CD4-positive, alpha-beta T cell (primary cell): ENCODE data around the gene PPP1R3F. TPM values are rescaled to one million over a fixed set of nuclear protein-coding genes. Genes with fewer than 3 reads are reported as not detected.

ENCODE experiments used
- ATAC-seq: fragments of 200-7000 bp; cut with Tn5 transposase; one replicate; pipeline ENCODE4 v1.10.0; 2022; ENCODE audit warnings: mild to moderate bottlenecking; ENCODE audit not compliant: poor library complexity
- CTCF ChIA-PET: fragments of 350-600 bp; sonication (Branson Sonifier 250); formaldehyde crosslinking; loops from one replicate; lab custom pipeline; 2021; ENCODE audit warnings: antibody characterized with exemption, inconsistent platforms; lab: Charles Lee
- POLR2A ChIA-PET: fragments of 350-600 bp; sonication (Branson Sonifier 250); formaldehyde crosslinking; loops from one replicate; lab custom pipeline; 2021; ENCODE audit warnings: antibody characterized with exemption, inconsistent platforms; lab: Charles Lee
- DNase-seq, 14 experiments: peaks; one replicate each; pipeline ENCODE4 v3.0.0-alpha.2; 2013 to 2020; ENCODE audit warnings: mixed read lengths in 2 of 14
- H3K27ac ChIP-seq, 2 donors: one replicate each; pipeline versions ENCODE4 v1.5.1 to v1.7.0; 2013; ENCODE audit warnings: low read length in 2 of 2, low read depth in 1 of 2, mild to moderate bottlenecking in 1 of 2
- H3K27me3 ChIP-seq, 2 experiments: 1 replicate in 1 of 2; 2 replicates in 1 of 2; pipeline versions ENCODE4 v1.6.1 to v1.7.0; 2013; ENCODE audit warnings: low read length in 2 of 2, control low read depth in 1 of 2, mild to moderate bottlenecking in 1 of 2, moderate library complexity in 1 of 2; ENCODE audit not compliant: insufficient read depth in 2 of 2, control insufficient read depth in 1 of 2
- H3K36me3 ChIP-seq: one replicate; pipeline ENCODE4 v1.6.1; 2013; ENCODE audit warnings: low read length, control low read depth; ENCODE audit not compliant: insufficient read depth
- H3K4me1 ChIP-seq: one replicate; pipeline ENCODE4 v1.6.1; 2013; ENCODE audit warnings: low read length, control low read depth; ENCODE audit not compliant: insufficient read depth
- H3K4me3 ChIP-seq: one replicate; pipeline ENCODE4 v1.5.1; 2013; ENCODE audit warnings: mild to moderate bottlenecking, low read length, moderate library complexity
- H3K9me3 ChIP-seq, 2 experiments: 1 replicate in 1 of 2; 2 replicates in 1 of 2; pipeline versions ENCODE4 v1.6.1 to v1.7.0; 2013; ENCODE audit warnings: low read length in 2 of 2, mild to moderate bottlenecking in 2 of 2, control low read depth in 1 of 2, moderate library complexity in 1 of 2; ENCODE audit not compliant: control insufficient read depth in 1 of 2, insufficient read depth in 1 of 2
- H3K27ac Mint-ChIP-seq: one replicate; pipeline ENCODE4 v1.8.0; 2020; ENCODE audit warnings: mixed read lengths
- H3K27me3 Mint-ChIP-seq: one replicate; pipeline ENCODE4 v1.8.0; 2021; ENCODE audit warnings: mixed read lengths
- H3K36me3 Mint-ChIP-seq: one replicate; pipeline ENCODE4 v1.8.0; 2021; ENCODE audit warnings: low read depth, mixed read lengths
- H3K4me1 Mint-ChIP-seq: one replicate; pipeline ENCODE4 v1.8.0; 2021; ENCODE audit warnings: low read depth, mixed read lengths
- H3K4me3 Mint-ChIP-seq: one replicate; pipeline ENCODE4 v1.8.0; 2020; ENCODE audit warnings: mild to moderate bottlenecking, mixed read lengths
- H3K9me3 Mint-ChIP-seq: one replicate; pipeline ENCODE4 v1.8.0; 2020; ENCODE audit warnings: mixed read lengths
- CTCF ChIP-seq: fragments of 200-600 bp; IDR thresholded peaks from one replicate; pipeline ENCODE4 v1.8.0; 2022; ENCODE audit warnings: antibody characterized with exemption, mild to moderate bottlenecking
- intact Hi-C, 2 experiments: fragments of 100-400 bp; cut with DNase I in 1 of 2; cut with micrococcal nuclease in 1 of 2; formaldehyde crosslinking; loops; one replicate each; pipeline versions ENCODE4 v1.15.1 to v1.9.0; 2023 to 2025; cut with DNase I, micrococcal nuclease
- total RNA-seq, 174 experiments: library from RNA in 2 of 174; stranded (reverse) in 2 of 174; gene quantifications; one replicate each; pipeline ENCODE4 v1.2.3 and lab custom pipeline; 2021 to 2026

PPP1R3F gene
- total RNA-seq, 2 experiments from 2014 or later = 8.5 to 9.1 TPM

GRCh38 chrX:49251325-49251724 is 18.3 kb upstream of the PPP1R3F start:
- ChIA-PET CTCF (no interaction called here), POLR2A (no interaction called here)
- Histone ChIP-seq H3K4me3 (no peak overlapping the region), H3K4me1 (no peaks in the 10 kb centered on the region), H3K36me3 (peaks cover 15% of the 10 kb centered on the region), H3K27me3 (no peaks in the 10 kb centered on the region), H3K9me3 (no peaks in the 10 kb centered on the region), H3K27ac (no peak overlapping the region)
- Mint-ChIP-seq H3K9me3 (no peaks in the 10 kb centered on the region), H3K36me3 (peaks cover 34% of the 10 kb centered on the region), H3K27ac (no peak overlapping the region), H3K4me1 (peaks cover 4% of the 10 kb centered on the region), H3K4me3 (no peak overlapping the region), H3K27me3 (no peaks in the 10 kb centered on the region)
- DNase-seq (peak in 1 of 14 experiments; percentile 14), ATAC-seq (no peak)
- intact Hi-C loops = no loop called here
- TF ChIP-seq CTCF = no peak

DNA sequence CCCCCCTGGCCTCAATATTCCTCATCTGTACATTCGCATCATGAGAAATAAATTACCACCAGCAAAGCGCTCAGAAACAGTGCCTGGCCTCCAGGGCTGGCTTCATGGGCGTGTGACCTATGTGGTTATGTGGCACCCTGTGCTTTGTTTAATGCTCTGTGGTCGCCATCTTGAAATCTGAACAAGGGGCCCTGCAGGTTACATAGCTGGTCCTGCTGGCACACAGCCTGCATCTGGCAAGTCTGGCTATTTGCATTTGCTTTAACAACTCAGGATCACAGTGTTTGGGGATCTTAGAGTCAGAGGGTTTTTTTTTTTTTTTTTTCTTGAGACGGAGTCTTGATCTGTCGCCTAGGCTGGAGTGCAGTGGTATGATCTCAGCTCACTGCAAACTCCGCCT is 15.0 kb upstream of the PPP1R3F start:
- no peaks in the 10 kb centered on the region for H3K27me3 Mint-ChIP-seq
- DNase-seq (no peak), ATAC-seq (no peak)
- Histone ChIP-seq H3K27ac (no peak overlapping the region), H3K4me1 (peaks cover 31% of the 10 kb centered on the region), H3K4me3 (no peak overlapping the region), H3K36me3 (no peaks in the 10 kb centered on the region), H3K9me3 (no peaks in the 10 kb centered on the region), H3K27me3 (no peaks in the 10 kb centered on the region)
- H3K9me3 Mint-ChIP-seq = no peaks in the 10 kb centered on the region
- ChIA-PET POLR2A (interaction anchor here (0.8 kb wide), 1 partner anchor 18 kb away, joined by 3 read pairs; no protein-coding TSS in a partner anchor), CTCF (no interaction called here)
- no peak for TF ChIP-seq CTCF
- H3K36me3 Mint-ChIP-seq = peaks cover 14% of the 10 kb centered on the region
- H3K4me3 Mint-ChIP-seq = no peak overlapping the region
- intact Hi-C loops = no loop called here
- peaks cover 26% of the 10 kb centered on the region for H3K4me1 Mint-ChIP-seq
- no peak overlapping the region for H3K27ac Mint-ChIP-seq

DNA sequence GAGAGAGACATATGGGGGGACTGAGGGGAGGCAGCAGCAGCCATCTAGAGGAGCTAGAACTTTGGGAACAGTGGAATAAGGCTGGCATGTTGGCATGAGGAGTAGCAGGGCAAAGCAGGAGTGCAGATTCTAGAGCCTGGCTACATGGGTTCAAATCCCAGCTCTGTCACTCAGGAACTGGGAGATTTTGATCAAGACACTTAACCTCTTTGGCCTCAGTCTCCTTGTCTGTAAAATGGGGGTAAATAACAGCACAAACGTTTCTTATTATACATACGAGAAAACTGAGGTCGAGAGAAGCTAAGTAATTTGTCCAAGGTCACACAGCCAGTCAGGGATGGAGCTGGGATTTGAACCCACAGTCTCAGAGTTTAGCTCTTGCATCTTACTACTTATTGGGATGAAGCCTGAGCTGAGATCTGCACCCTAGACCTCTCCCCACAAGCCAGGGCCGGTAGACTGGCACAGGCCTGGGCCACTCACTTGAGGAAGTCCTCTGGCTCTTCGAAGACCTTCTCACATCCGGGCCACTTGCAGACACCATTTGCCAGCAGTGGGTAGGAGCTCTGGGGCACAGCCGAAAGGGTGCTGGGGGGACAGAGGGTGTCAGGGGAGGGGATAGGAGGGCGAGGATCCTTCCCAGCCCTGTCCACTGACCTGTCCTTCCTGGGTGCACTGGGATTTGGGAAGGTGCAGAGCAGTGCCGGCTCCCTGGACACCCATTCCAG is 13.2 kb upstream of the PPP1R3F start:
- no peak for TF ChIP-seq CTCF
- POLR2A ChIA-PET = interaction anchor here (1.6 to 5.2 kb wide), 3 partner anchors 13 to 21 kb away, joined by 5 to 37 read pairs (median 10); partner anchors contain the start of genes CCDC22 and PPP1R3F
- Histone ChIP-seq H3K4me3 (no peak overlapping the region), H3K27ac (peak overlapping the region in 1 of 2 donors; percentile 21), H3K36me3 (no peaks in the 10 kb centered on the region), H3K9me3 (no peaks in the 10 kb centered on the region), H3K4me1 (peaks cover 43% of the 10 kb centered on the region), H3K27me3 (no peaks in the 10 kb centered on the region)
- Mint-ChIP-seq H3K36me3 (peaks cover 5% of the 10 kb centered on the region), H3K27ac (peak overlapping the region; percentile 71), H3K4me1 (peaks cover 30% of the 10 kb centered on the region), H3K27me3 (no peaks in the 10 kb centered on the region), H3K4me3 (no peak overlapping the region), H3K9me3 (no peaks in the 10 kb centered on the region)
- CTCF ChIA-PET = no interaction called here
- intact Hi-C loops = no loop called here
- DNase-seq = no peak
- no peak for ATAC-seq
